ENCODE measurements around the gene YOD1.

The YOD1 gene

GRCh38 chr1:207072233-207072632 lies 21.2 kb upstream of the YOD1 start:
- no peak for DNase-seq

GRCh38 chr1:207071426-207071825 lies 20.4 kb upstream of the YOD1 start:
- no peak for DNase-seq

GRCh38 chr1:207070811-207071210 lies 19.8 kb upstream of the YOD1 start:
- peak; percentile 32 for DNase-seq

GRCh38 chr1:207069858-207070506 lies 19.0 kb upstream of the YOD1 start:
- no peak for DNase-seq

- DNase-seq = peak; percentile 3
Measured at GRCh38 chr1:207069061-207069460, 18.1 kb upstream of the YOD1 start.

- DNase-seq = peak; percentile 2
Measured at GRCh38 chr1:207067665-207068064, 16.7 kb upstream of the YOD1 start.

- no peak for DNase-seq
Measured at GRCh38 chr1:207067185-207067584, 16.2 kb upstream of the YOD1 start.

- peak; percentile 32 for DNase-seq
Measured at GRCh38 chr1:207064561-207064960, 13.6 kb upstream of the YOD1 start.

- DNase-seq = peak; percentile 21
Measured at GRCh38 chr1:207063014-207063413, 12.0 kb upstream of the YOD1 start.

GRCh38 chr1:207062058-207062457 lies 11.1 kb upstream of the YOD1 start:
- peak; percentile 17 for DNase-seq

- peak; percentile 4 for DNase-seq
Measured at GRCh38 chr1:207060596-207060995, 9.6 kb upstream of the YOD1 start.

GRCh38 chr1:207059881-207060280 lies 8.9 kb upstream of the YOD1 start:
- peak; percentile 32 for DNase-seq

- peak; percentile 54 for DNase-seq
Measured at GRCh38 chr1:207058878-207059867, 8.2 kb upstream of the YOD1 start.

- peak; percentile 16 for DNase-seq
Measured at GRCh38 chr1:207058252-207058651, 7.2 kb upstream of the YOD1 start.

GRCh38 chr1:207056673-207057072 lies 5.7 kb upstream of the YOD1 start:
- peak; percentile 4 for DNase-seq

- peak; percentile 27 for DNase-seq
Measured at GRCh38 chr1:207055386-207056001, 4.5 kb upstream of the YOD1 start.

- peak; percentile 10 for DNase-seq
Measured at GRCh38 chr1:207054491-207054890, 3.5 kb upstream of the YOD1 start.

- DNase-seq = peak; percentile 100
Measured at GRCh38 chr1:207052911-207053769, 2.1 kb upstream of the YOD1 start, which contains the start of gene PFKFB2. Gene PFKFB2, plus strand, starts transcription at chr1:207053275. Its CDS starts 1,443 bp downstream, at chr1:207054718.

- peak; percentile 94 for DNase-seq
Measured at GRCh38 chr1:207050480-207051190, 373 bp downstream of the YOD1 start.

- peak; percentile 55 for DNase-seq
Measured at GRCh38 chr1:207049974-207050391, 1.0 kb downstream of the YOD1 start.

- peak; percentile 17 for DNase-seq
Measured at GRCh38 chr1:207049514-207049913, 1.5 kb downstream of the YOD1 start.

- DNase-seq = peak; percentile 9
Measured at GRCh38 chr1:207049054-207049453, 2.0 kb downstream of the YOD1 start.
